Astrocyte (in vitro differentiated cells and primary cell): ENCODE measurements around the gene PPWD1. TPM values are rescaled to one million over a fixed set of nuclear protein-coding genes. Genes with fewer than 3 reads are reported as not detected.
A peak's percentile ranks its signal among the peaks of the same experiment; 100 is the strongest.

Experiments
- DNase-seq: peaks from one replicate; pipeline ENCODE4 v3.0.0-alpha.2; 2010; ENCODE audit warnings: low read depth
- FAIRE-seq: peaks from 2 replicates; lab custom pipeline; 2011; peaks lifted over from hg19 to GRCh38; lab: Jason Lieb, UNC
- H2AFZ ChIP-seq: 2 replicates; pipeline ENCODE4 v1.6.0; 2012; ENCODE audit warnings: low read depth, low read length, inconsistent platforms
- H3K27ac ChIP-seq: 2 replicates; pipeline ENCODE4 v1.5.1; 2011; ENCODE audit warnings: low read depth, low read length, inconsistent platforms
- H3K27me3 ChIP-seq: 2 replicates; pipeline ENCODE4 v1.6.0; 2011; ENCODE audit warnings: low read length, inconsistent platforms; ENCODE audit not compliant: insufficient read depth
- H3K36me3 ChIP-seq: 2 replicates; pipeline ENCODE4 v1.5.1; 2011; ENCODE audit warnings: low read length, inconsistent platforms; ENCODE audit not compliant: insufficient read depth
- H3K4me1 ChIP-seq: 2 replicates; pipeline ENCODE4 v1.5.1; 2011; ENCODE audit warnings: low read length, inconsistent platforms; ENCODE audit not compliant: insufficient read depth
- H3K4me2 ChIP-seq: 2 replicates; pipeline ENCODE4 v1.6.0; 2012; ENCODE audit warnings: low read length, inconsistent platforms
- H3K4me3 ChIP-seq: 2 replicates; pipeline ENCODE4 v1.5.1; 2011; ENCODE audit warnings: low read depth, mild to moderate bottlenecking, low read length, inconsistent platforms; ENCODE audit not compliant: insufficient read depth
- H3K79me2 ChIP-seq: 2 replicates; pipeline ENCODE4 v1.6.0; 2012; ENCODE audit warnings: mild to moderate bottlenecking, low read length, inconsistent platforms; ENCODE audit not compliant: insufficient read depth
- H3K9ac ChIP-seq: 2 replicates; pipeline ENCODE4 v1.6.0; 2012; ENCODE audit warnings: mild to moderate bottlenecking, low read length, inconsistent platforms
- H3K9me3 ChIP-seq: 2 replicates; pipeline ENCODE4 v1.5.1; 2012; ENCODE audit warnings: low read depth, mild to moderate bottlenecking, low read length, inconsistent platforms; ENCODE audit not compliant: insufficient read depth
- H4K20me1 ChIP-seq: 2 replicates; pipeline ENCODE4 v1.6.0; 2012; ENCODE audit warnings: low read length, inconsistent platforms; ENCODE audit not compliant: insufficient read depth
- H3K27ac Mint-ChIP-seq: one replicate; pipeline ENCODE4 v1.8.0; 2021; ENCODE audit warnings: mild to moderate bottlenecking, mixed read lengths; ENCODE audit not compliant: unreplicated experiment
- H3K27me3 Mint-ChIP-seq: one replicate; pipeline ENCODE4 v1.8.0; 2021; ENCODE audit warnings: low read depth, mixed read lengths; ENCODE audit not compliant: unreplicated experiment
- H3K36me3 Mint-ChIP-seq: one replicate; pipeline ENCODE4 v1.8.0; 2021; ENCODE audit warnings: low read depth, mixed read lengths; ENCODE audit not compliant: unreplicated experiment
- H3K4me1 Mint-ChIP-seq: one replicate; pipeline ENCODE4 v1.8.0; 2021; ENCODE audit warnings: low read depth, mixed read lengths; ENCODE audit not compliant: unreplicated experiment
- H3K4me3 Mint-ChIP-seq: one replicate; pipeline ENCODE4 v1.8.0; 2021; ENCODE audit warnings: mild to moderate bottlenecking, moderate library complexity, mixed read lengths; ENCODE audit not compliant: unreplicated experiment
- H3K9me3 Mint-ChIP-seq: one replicate; pipeline ENCODE4 v1.8.0; 2021; ENCODE audit warnings: mild to moderate bottlenecking, mixed read lengths; ENCODE audit not compliant: unreplicated experiment
- CTCF ChIP-seq: IDR thresholded peaks from 2 replicates; pipeline ENCODE4 v1.5.1; 2011; ENCODE audit warnings: low read depth, mild to moderate bottlenecking, inconsistent platforms, low read length, moderate library complexity; ENCODE audit not compliant: insufficient read depth
- EZH2 ChIP-seq: IDR thresholded peaks from 2 replicates; pipeline ENCODE4 v1.6.1; 2012; ENCODE audit warnings: mild to moderate bottlenecking, low read length, inconsistent platforms; ENCODE audit not compliant: insufficient read depth
- total RNA-seq: library from RNA; stranded (reverse); gene quantifications from 2 replicates; pipeline ENCODE4 v1.2.1, GENCODE V29; 2021

Gene PPWD1
- total RNA-seq, 1 donor from 2014 or later, result 20.4 TPM

DNA sequence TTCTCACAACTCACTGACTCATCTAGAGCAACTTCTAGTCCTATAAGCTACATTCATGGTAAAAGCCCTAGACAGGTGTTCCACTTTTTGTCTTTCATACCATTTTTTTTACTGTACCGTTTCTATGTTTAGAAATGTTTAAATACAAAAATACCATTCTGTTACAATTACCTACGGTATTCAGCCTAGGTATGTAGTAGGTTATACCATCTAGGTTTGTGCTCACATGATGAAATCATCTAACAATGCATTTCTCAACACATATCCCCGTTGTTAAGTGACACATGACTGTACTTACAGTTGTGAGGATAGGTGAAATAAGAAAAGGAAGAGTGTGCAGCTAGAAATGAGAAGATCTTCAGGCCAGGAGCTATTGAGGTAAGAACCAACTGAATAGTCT is 6.4 kb upstream of the PPWD1 start:
- no peak overlapping the region for H2AFZ ChIP-seq
- no peaks in the 10 kb centered on the region for H3K9me3 ChIP-seq
- H3K9ac ChIP-seq, result no peak overlapping the region
- H3K36me3 Mint-ChIP-seq, result no peaks in the 10 kb centered on the region
- no peak overlapping the region for H3K4me2 ChIP-seq
- no peaks in the 10 kb centered on the region for H4K20me1 ChIP-seq
- H3K27ac Mint-ChIP-seq, result no peak overlapping the region
- no peak for TF ChIP-seq CTCF
- no peak for TF ChIP-seq EZH2
- DNase-seq (no peak), FAIRE-seq (no peak)
- no peaks in the 10 kb centered on the region for H3K27me3 ChIP-seq
- peaks cover 12% of the 10 kb centered on the region for H3K36me3 ChIP-seq
- no peaks in the 10 kb centered on the region for H3K4me1 ChIP-seq
- no peak overlapping the region for H3K4me3 Mint-ChIP-seq
- no peaks in the 10 kb centered on the region for H3K9me3 Mint-ChIP-seq
- H3K4me1 Mint-ChIP-seq, result peaks cover 2% of the 10 kb centered on the region
- H3K27me3 Mint-ChIP-seq, result no peaks in the 10 kb centered on the region
- H3K27ac ChIP-seq, result no peak overlapping the region
- H3K4me3 ChIP-seq, result no peak overlapping the region
- H3K79me2 ChIP-seq, result peaks cover 43% of the 10 kb centered on the region

GRCh38 chr5:65563777-65564176 is 681 bp downstream of the PPWD1 start:
- no peak for TF ChIP-seq EZH2
- TF ChIP-seq CTCF, result no peak
- no peaks in the 10 kb centered on the region for H3K9me3 Mint-ChIP-seq
- peak overlapping the region; percentile 98 for H3K27ac Mint-ChIP-seq
- Histone ChIP-seq H3K4me3 (peak overlapping the region; percentile 99), H3K27me3 (no peaks in the 10 kb centered on the region), H4K20me1 (no peaks in the 10 kb centered on the region), H3K27ac (peak overlapping the region; percentile 92), H3K4me1 (peaks cover 10% of the 10 kb centered on the region), H3K9me3 (no peaks in the 10 kb centered on the region), H3K36me3 (no peaks in the 10 kb centered on the region), H3K9ac (peak overlapping the region; percentile 96), H3K4me2 (peak overlapping the region; percentile 100), H2AFZ (peak overlapping the region; percentile 97), H3K79me2 (peaks cover 79% of the 10 kb centered on the region)
- H3K27me3 Mint-ChIP-seq, result no peaks in the 10 kb centered on the region
- H3K4me3 Mint-ChIP-seq, result peak overlapping the region; percentile 100
- FAIRE-seq (no peak), DNase-seq (no peak)
- H3K36me3 Mint-ChIP-seq, result no peaks in the 10 kb centered on the region
- peaks cover 6% of the 10 kb centered on the region for H3K4me1 Mint-ChIP-seq

DNA sequence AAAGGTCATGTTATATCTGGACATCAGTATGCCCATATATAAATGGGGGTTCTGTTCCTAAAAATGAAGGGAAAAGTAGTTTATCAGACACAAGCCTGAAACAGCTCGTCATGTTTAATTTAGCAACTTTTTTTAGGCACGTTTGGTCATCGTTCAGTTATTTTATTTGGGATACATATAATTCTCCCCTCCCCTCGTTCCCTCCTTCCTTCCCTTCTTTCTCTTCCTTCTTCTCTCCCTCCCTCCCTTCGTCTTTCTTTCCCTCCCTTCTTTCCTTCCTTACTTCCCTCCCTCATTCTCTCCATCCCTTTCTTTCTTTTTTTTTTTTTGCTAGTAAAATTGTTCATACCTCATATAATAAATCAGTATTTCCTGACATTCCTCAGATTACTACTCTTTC is 3.4 kb downstream of the PPWD1 start:
- no peak for FAIRE-seq
- no peak overlapping the region for H2AFZ ChIP-seq
- DNase-seq, result no peak
- Mint-ChIP-seq H3K4me1 (peaks cover 6% of the 10 kb centered on the region), H3K9me3 (no peaks in the 10 kb centered on the region), H3K4me3 (no peak overlapping the region), H3K36me3 (no peaks in the 10 kb centered on the region), H3K27ac (no peak overlapping the region), H3K27me3 (no peaks in the 10 kb centered on the region)
- no peaks in the 10 kb centered on the region for H3K27me3 ChIP-seq
- no peaks in the 10 kb centered on the region for H3K9me3 ChIP-seq
- TF ChIP-seq CTCF, result no peak
- no peak overlapping the region for H3K9ac ChIP-seq
- no peaks in the 10 kb centered on the region for H4K20me1 ChIP-seq
- no peak overlapping the region for H3K4me3 ChIP-seq
- peaks cover 6% of the 10 kb centered on the region for H3K36me3 ChIP-seq
- H3K27ac ChIP-seq, result no peak overlapping the region
- H3K79me2 ChIP-seq, result peaks cover 60% of the 10 kb centered on the region
- H3K4me2 ChIP-seq, result no peak overlapping the region
- peaks cover 10% of the 10 kb centered on the region for H3K4me1 ChIP-seq
